Esophagus squamous epithelium (tissue), 4 donors: ENCODE results near the gene SIL1.

Experiments
- CTCF ChIP-seq, 6 experiments: fragments of 450-650 bp in 4 of 6; fragments of 200-600 bp in 2 of 6; sonication (generic) in 2 of 6; IDR thresholded peaks; one replicate each; pipeline ENCODE4 v1.5.1; 2016 to 2019; ENCODE audit warnings: antibody characterized with exemption in 6 of 6, mild to moderate bottlenecking in 4 of 6, moderate library complexity in 4 of 6
- POLR2A ChIP-seq, 4 donors: fragments of 450-650 bp; IDR thresholded peaks; one replicate each; pipeline ENCODE4 v1.6.1; 2017; ENCODE audit warnings: antibody characterized with exemption in 4 of 4, mild to moderate bottlenecking in 4 of 4, moderate library complexity in 3 of 4

- no peak for TF ChIP-seq CTCF (IDR thresholded peaks at IDR 0.05)
- TF ChIP-seq POLR2A (IDR thresholded peaks at IDR 0.05) = no peak
These were observed 34.1 kb upstream of the SIL1 start for GRCh38 chr5:139232147-139232724.
